ENCODE measurements around the gene GATM. TPM values are rescaled to one million over a fixed set of nuclear protein-coding genes. Genes with fewer than 3 reads are reported as not detected.

The GATM gene
- total RNA-seq, 4 donors from 2014 or later: 159 to 195 (median 172) TPM

- H3K4me3 ChIP-seq: peak overlapping the region; percentile 100
- 0% methylated on average over 28 of the region's 84 CpGs for WGBS
- TF ChIP-seq EP300 (IDR thresholded peaks at IDR 0.05) (no peak), POLR2A (IDR thresholded peaks at IDR 0.05) (peak in 1 of 2 donors; percentile 68), POLR2AphosphoS5 (IDR thresholded peaks at IDR 0.05) (peak in 2 of 3 donors; percentile 20 to 50)
- TF ChIP-seq, protein P1, sequence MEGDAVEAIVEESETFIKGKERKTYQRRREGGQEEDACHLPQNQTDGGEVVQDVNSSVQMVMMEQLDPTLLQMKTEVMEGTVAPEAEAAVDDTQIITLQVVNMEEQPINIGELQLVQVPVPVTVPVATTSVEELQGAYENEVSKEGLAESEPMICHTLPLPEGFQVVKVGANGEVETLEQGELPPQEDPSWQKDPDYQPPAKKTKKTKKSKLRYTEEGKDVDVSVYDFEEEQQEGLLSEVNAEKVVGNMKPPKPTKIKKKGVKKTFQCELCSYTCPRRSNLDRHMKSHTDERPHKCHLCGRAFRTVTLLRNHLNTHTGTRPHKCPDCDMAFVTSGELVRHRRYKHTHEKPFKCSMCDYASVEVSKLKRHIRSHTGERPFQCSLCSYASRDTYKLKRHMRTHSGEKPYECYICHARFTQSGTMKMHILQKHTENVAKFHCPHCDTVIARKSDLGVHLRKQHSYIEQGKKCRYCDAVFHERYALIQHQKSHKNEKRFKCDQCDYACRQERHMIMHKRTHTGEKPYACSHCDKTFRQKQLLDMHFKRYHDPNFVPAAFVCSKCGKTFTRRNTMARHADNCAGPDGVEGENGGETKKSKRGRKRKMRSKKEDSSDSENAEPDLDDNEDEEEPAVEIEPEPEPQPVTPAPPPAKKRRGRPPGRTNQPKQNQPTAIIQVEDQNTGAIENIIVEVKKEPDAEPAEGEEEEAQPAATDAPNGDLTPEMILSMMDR (IDR thresholded peaks at IDR 0.05): no peak
- H3K4me1 ChIP-seq: peaks cover 50% of the 10 kb centered on the region
- H3K27me3 ChIP-seq: no peaks in the 10 kb centered on the region
- H3K27ac ChIP-seq: peak overlapping the region; percentile 88
- peaks cover 20% of the 10 kb centered on the region for H3K36me3 ChIP-seq
- no peaks in the 10 kb centered on the region for H3K9me3 ChIP-seq
- peak; percentile 97 for DNase-seq (ENCODE audit: low spot score in 2 of 2)
Measured at GRCh38 chr15:45402162-45402954, 24.0 kb upstream of the GATM start.

- TF ChIP-seq, protein P1 (IDR thresholded peaks at IDR 0.05): no peak
- TF ChIP-seq POLR2AphosphoS5 (IDR thresholded peaks at IDR 0.05) (no peak), POLR2A (IDR thresholded peaks at IDR 0.05) (no peak), EP300 (IDR thresholded peaks at IDR 0.05) (no peak)
- peak overlapping the region; percentile 100 for H3K4me3 ChIP-seq
- H3K27me3 ChIP-seq: no peaks in the 10 kb centered on the region
- H3K4me1 ChIP-seq: peaks cover 51% of the 10 kb centered on the region
- H3K9me3 ChIP-seq: no peaks in the 10 kb centered on the region
- no peak for DNase-seq (ENCODE audit: low spot score in 2 of 2)
- peak overlapping the region; percentile 88 for H3K27ac ChIP-seq
- H3K36me3 ChIP-seq: peaks cover 14% of the 10 kb centered on the region
- 5% methylated on average over 12 of the region's 12 CpGs for WGBS
Measured at GRCh38 chr15:45401665-45402161, 23.4 kb upstream of the GATM start.

- Histone ChIP-seq H3K4me3 (no peak overlapping the region), H3K36me3 (no peaks in the 10 kb centered on the region), H3K9me3 (no peaks in the 10 kb centered on the region), H3K4me1 (peaks cover 39% of the 10 kb centered on the region), H3K27me3 (no peaks in the 10 kb centered on the region), H3K27ac (no peak overlapping the region)
- no peak for DNase-seq (ENCODE audit: low spot score in 2 of 2)
- 49% methylated on average over 6 of the region's 6 CpGs for WGBS
- TF ChIP-seq, protein P1 (IDR thresholded peaks at IDR 0.05): peak; percentile 42 to 67
- no peak for TF ChIP-seq POLR2AphosphoS5 (IDR thresholded peaks at IDR 0.05)
Measured at GRCh38 chr15:45399381-45400212, 21.3 kb upstream of the GATM start.

DNA sequence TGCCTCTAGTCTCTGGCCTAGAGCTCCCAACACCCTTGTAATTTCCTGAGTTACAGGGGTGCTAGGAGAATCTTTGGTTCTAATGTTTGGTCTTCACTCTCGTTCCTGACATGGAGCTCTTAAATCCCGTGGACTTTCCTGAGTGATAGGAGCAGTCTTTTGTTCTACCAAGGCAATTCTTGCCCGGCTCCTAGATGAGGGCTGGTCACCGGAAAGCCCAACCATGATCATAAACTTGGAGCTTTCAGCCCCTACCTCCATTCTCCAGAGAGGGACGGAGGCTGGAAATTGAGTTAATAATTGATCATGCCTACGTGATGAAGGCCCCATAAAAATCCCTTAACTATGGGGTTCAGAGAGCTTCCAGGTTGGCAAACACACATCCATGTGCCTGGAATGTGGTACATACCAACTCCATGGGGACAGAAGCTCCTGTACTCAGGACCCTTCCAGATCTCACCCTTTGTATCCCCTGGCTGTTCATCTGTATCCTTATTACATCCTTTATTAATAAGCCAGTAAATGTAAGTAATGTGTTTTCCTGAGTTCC is 18.8 kb upstream of the GATM start:
- TF ChIP-seq POLR2A (IDR thresholded peaks at IDR 0.05) (no peak), EP300 (IDR thresholded peaks at IDR 0.05) (no peak), POLR2AphosphoS5 (IDR thresholded peaks at IDR 0.05) (no peak)
- TF ChIP-seq, protein P1 (IDR thresholded peaks at IDR 0.05): no peak
- Histone ChIP-seq H3K4me1 (peaks cover 41% of the 10 kb centered on the region), H3K9me3 (no peaks in the 10 kb centered on the region), H3K27me3 (no peaks in the 10 kb centered on the region), H3K4me3 (no peak overlapping the region), H3K27ac (no peak overlapping the region), H3K36me3 (no peaks in the 10 kb centered on the region)
- no peak for DNase-seq (ENCODE audit: low spot score in 2 of 2)
- 88% methylated on average over 6 of the region's 6 CpGs for WGBS

Data from suprapubic skin (tissue), 4 donors.